Mesendoderm (in vitro differentiated cells): ENCODE data around the gene STPG2.

Experiments used
- DNase-seq: peaks from one replicate; pipeline ENCODE4 v3.0.0; 2013
- H2AK5ac ChIP-seq: 2 replicates; pipeline ENCODE4 v1.6.1; 2013; ENCODE audit warnings: low read length, inconsistent platforms
- H2BK120ac ChIP-seq: 2 replicates; pipeline ENCODE4 v1.6.1; 2013; ENCODE audit warnings: low read depth, mild to moderate bottlenecking, low read length, moderate library complexity, mixed read lengths
- H2BK15ac ChIP-seq: replicated peaks from 2 replicates; pipeline ENCODE4 v1.6.1; 2013; ENCODE audit warnings: low read depth, mild to moderate bottlenecking, moderate library complexity
- H2BK5ac ChIP-seq: 2 replicates; pipeline ENCODE4 v1.6.1; 2013; ENCODE audit warnings: low read length, inconsistent platforms
- H3K18ac ChIP-seq: 2 replicates; pipeline ENCODE4 v1.6.1; 2013; ENCODE audit warnings: mild to moderate bottlenecking, low read length, mixed read lengths
- H3K23ac ChIP-seq: one replicate; pipeline ENCODE4 v1.6.1; 2013; ENCODE audit warnings: low read length
- H3K27ac ChIP-seq: 2 replicates; pipeline ENCODE4 v1.5.1; 2013; ENCODE audit warnings: low read depth, mild to moderate bottlenecking, inconsistent platforms, low read length, moderate library complexity
- H3K27me3 ChIP-seq: 2 replicates; pipeline ENCODE4 v1.6.1; 2013; ENCODE audit warnings: low read length, control low read depth, mild to moderate bottlenecking, inconsistent platforms; ENCODE audit not compliant: insufficient read depth, poor library complexity
- H3K36me3 ChIP-seq: 2 replicates; pipeline ENCODE4 v1.6.1; 2013; ENCODE audit warnings: low read length, inconsistent platforms; ENCODE audit not compliant: control insufficient read depth, insufficient read depth
- H3K4ac ChIP-seq: one replicate; pipeline ENCODE4 v1.6.1; 2013; ENCODE audit warnings: low read depth, mild to moderate bottlenecking, low read length, moderate library complexity
- H3K4me1 ChIP-seq: 2 replicates; pipeline ENCODE4 v1.6.1; 2013; ENCODE audit warnings: low read depth, low read length, inconsistent platforms; ENCODE audit not compliant: control insufficient read depth
- H3K4me2 ChIP-seq: 2 replicates; pipeline ENCODE4 v1.6.1; 2013; ENCODE audit warnings: low read length
- H3K4me3 ChIP-seq: 2 replicates; pipeline ENCODE4 v1.5.1; 2013; ENCODE audit warnings: mild to moderate bottlenecking, low read length
- H3K56ac ChIP-seq: one replicate; pipeline ENCODE4 v1.6.1; 2013; ENCODE audit warnings: low read length
- H3K79me1 ChIP-seq: 2 replicates; pipeline ENCODE4 v1.6.1; 2013; ENCODE audit warnings: low read length, inconsistent platforms
- H3K79me2 ChIP-seq: 2 replicates; pipeline ENCODE4 v1.6.1; 2013; ENCODE audit warnings: mild to moderate bottlenecking, low read length; ENCODE audit not compliant: control insufficient read depth, insufficient read depth
- H3K9ac ChIP-seq: 2 replicates; pipeline ENCODE4 v1.6.1; 2013; ENCODE audit warnings: low read length, inconsistent platforms
- H4K5ac ChIP-seq: one replicate; pipeline ENCODE4 v1.6.1; 2013; ENCODE audit warnings: low read length
- H4K8ac ChIP-seq: one replicate; pipeline ENCODE4 v1.6.1; 2013; ENCODE audit warnings: low read depth, mild to moderate bottlenecking, control low read depth, low read length, moderate library complexity
- WGBS: extraction: QIAGEN DNeasy Blood & Tissue Kit; methylation state at CpG from one replicate; pipeline ENCODE4 v1.1.7; 2013; ENCODE audit warnings: low lambda C conversion rate, missing lambda C conversion rate; ENCODE audit not compliant: insufficient coverage; ENCODE audit errors: extremely low coverage; 5-methylcytosine and 5-hydroxymethylcytosine counted together

The STPG2 gene

DNA sequence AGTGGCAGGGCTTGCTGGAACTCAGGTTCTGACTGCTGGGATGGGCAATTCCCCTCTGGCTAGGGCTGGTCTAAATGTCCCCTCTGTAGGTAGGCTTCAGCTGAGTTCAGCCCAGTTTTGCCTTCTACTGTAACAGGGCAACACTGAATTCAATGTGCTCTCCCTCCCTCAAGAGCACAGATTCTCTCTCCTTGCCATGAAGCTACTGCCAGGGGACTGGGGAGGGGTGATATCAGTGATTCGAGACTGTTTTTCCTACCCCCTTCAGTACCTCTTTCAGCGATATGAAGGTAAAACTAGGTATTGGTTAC, 23.4 kb upstream of the STPG2 start:
- DNase-seq = no peak

GRCh38 chr4:98166025-98166730, 22.9 kb upstream of the STPG2 start:
- Histone ChIP-seq H3K79me1 (no peaks in the 10 kb centered on the region), H4K8ac (no peak overlapping the region), H3K4me3 (no peak overlapping the region), H3K4ac (no peak overlapping the region), H3K18ac (no peak overlapping the region), H2BK120ac (no peak overlapping the region), H3K27ac (no peak overlapping the region), H3K79me2 (no peaks in the 10 kb centered on the region), H2BK15ac (no peak overlapping the region), H2BK5ac (no peak overlapping the region), H3K23ac (no peak overlapping the region), H3K4me2 (no peak overlapping the region), H3K36me3 (no peaks in the 10 kb centered on the region), H3K27me3 (no peaks in the 10 kb centered on the region), H2AK5ac (no peak overlapping the region), H3K9ac (no peak overlapping the region), H4K5ac (no peak overlapping the region), H3K56ac (no peak overlapping the region), H3K4me1 (no peaks in the 10 kb centered on the region)
- WGBS = no CpG with 5 or more reads among the region's 7 CpGs
- DNase-seq = no peak

More for the DNA sequence above, 23.4 kb upstream of the STPG2 start:
- no peak overlapping the region for H3K23ac ChIP-seq
- no peak overlapping the region for H3K56ac ChIP-seq
- no peaks in the 10 kb centered on the region for H3K27me3 ChIP-seq
- H3K9ac ChIP-seq = no peak overlapping the region
- H2BK15ac ChIP-seq = no peak overlapping the region
- H3K27ac ChIP-seq = no peak overlapping the region
- no peaks in the 10 kb centered on the region for H3K79me2 ChIP-seq
- H3K4me1 ChIP-seq = no peaks in the 10 kb centered on the region
- no peak overlapping the region for H3K4me3 ChIP-seq
- no peak overlapping the region for H3K18ac ChIP-seq
- H3K4me2 ChIP-seq = no peak overlapping the region
- no peak overlapping the region for H2AK5ac ChIP-seq
- H4K5ac ChIP-seq = no peak overlapping the region
- H3K36me3 ChIP-seq = no peaks in the 10 kb centered on the region
- H3K79me1 ChIP-seq = no peaks in the 10 kb centered on the region
- no peak overlapping the region for H4K8ac ChIP-seq
- H2BK120ac ChIP-seq = no peak overlapping the region
- no CpG with 5 or more reads among the region's 2 CpGs for WGBS
- no peak overlapping the region for H3K4ac ChIP-seq
- no peak overlapping the region for H2BK5ac ChIP-seq

GRCh38 chr4:98162696-98163095, 19.4 kb upstream of the STPG2 start:
- H3K4ac ChIP-seq = no peak overlapping the region
- no peak overlapping the region for H2BK120ac ChIP-seq
- H3K4me2 ChIP-seq = no peak overlapping the region
- WGBS = no CpG with 5 or more reads among the region's 3 CpGs
- no peaks in the 10 kb centered on the region for H3K4me1 ChIP-seq
- no peak overlapping the region for H4K8ac ChIP-seq
- H3K79me1 ChIP-seq = no peaks in the 10 kb centered on the region
- no peaks in the 10 kb centered on the region for H3K79me2 ChIP-seq
- no peak overlapping the region for H3K4me3 ChIP-seq
- no peak overlapping the region for H3K56ac ChIP-seq
- H2AK5ac ChIP-seq = no peak overlapping the region
- H3K9ac ChIP-seq = no peak overlapping the region
- no peak overlapping the region for H2BK5ac ChIP-seq
- H3K23ac ChIP-seq = no peak overlapping the region
- no peaks in the 10 kb centered on the region for H3K36me3 ChIP-seq
- H3K27ac ChIP-seq = no peak overlapping the region
- no peak overlapping the region for H4K5ac ChIP-seq
- H2BK15ac ChIP-seq = no peak overlapping the region
- no peak overlapping the region for H3K18ac ChIP-seq
- peak; percentile 27 for DNase-seq
- no peaks in the 10 kb centered on the region for H3K27me3 ChIP-seq

DNA sequence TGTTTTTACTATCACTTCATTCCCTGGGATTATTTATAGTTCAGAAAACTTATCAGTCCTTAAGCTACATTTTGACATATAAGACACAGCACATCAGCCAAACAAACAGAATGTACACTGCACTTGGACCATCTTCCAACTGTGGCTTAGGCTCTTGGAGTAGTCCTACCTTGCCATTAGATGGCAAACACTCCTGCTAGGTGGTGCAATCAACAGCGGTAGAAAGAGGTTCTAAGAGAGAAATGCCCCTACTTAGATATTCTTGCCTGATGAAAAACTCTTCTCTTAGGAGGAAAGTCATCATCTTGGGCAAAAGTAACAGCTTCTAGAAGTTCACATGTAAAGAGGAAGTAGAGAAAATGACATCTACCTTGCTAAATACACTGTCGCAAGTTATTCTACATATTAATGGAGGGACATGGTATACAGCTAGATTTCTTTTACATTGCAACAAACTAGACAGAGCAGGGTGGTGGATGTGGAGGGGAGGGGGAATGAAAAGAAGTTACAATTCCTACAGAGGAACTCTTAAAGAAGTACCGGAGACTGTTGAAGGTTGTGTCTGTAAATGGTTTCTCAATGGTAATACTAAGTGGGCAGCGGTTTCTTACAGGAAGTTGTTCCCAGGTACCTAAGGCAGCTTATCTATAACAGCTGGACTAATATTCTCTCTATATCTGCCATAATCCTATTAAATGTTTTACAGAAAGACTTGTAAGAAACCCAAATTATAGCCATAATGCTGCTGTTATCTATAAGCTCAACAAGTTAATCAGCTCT, 8.1 kb upstream of the STPG2 start:
- no CpG with 5 or more reads among the region's 4 CpGs for WGBS
- DNase-seq = no peak
- Histone ChIP-seq H3K4me1 (no peaks in the 10 kb centered on the region), H2BK120ac (no peak overlapping the region), H3K27ac (no peak overlapping the region), H3K4ac (no peak overlapping the region), H3K9ac (no peak overlapping the region), H3K27me3 (no peaks in the 10 kb centered on the region), H3K79me1 (no peaks in the 10 kb centered on the region), H3K4me2 (no peak overlapping the region), H2BK5ac (no peak overlapping the region), H3K79me2 (no peaks in the 10 kb centered on the region), H4K8ac (no peak overlapping the region), H3K23ac (no peak overlapping the region), H2AK5ac (no peak overlapping the region), H2BK15ac (no peak overlapping the region), H3K4me3 (no peak overlapping the region), H4K5ac (no peak overlapping the region), H3K36me3 (no peaks in the 10 kb centered on the region), H3K18ac (no peak overlapping the region), H3K56ac (no peak overlapping the region)

DNA sequence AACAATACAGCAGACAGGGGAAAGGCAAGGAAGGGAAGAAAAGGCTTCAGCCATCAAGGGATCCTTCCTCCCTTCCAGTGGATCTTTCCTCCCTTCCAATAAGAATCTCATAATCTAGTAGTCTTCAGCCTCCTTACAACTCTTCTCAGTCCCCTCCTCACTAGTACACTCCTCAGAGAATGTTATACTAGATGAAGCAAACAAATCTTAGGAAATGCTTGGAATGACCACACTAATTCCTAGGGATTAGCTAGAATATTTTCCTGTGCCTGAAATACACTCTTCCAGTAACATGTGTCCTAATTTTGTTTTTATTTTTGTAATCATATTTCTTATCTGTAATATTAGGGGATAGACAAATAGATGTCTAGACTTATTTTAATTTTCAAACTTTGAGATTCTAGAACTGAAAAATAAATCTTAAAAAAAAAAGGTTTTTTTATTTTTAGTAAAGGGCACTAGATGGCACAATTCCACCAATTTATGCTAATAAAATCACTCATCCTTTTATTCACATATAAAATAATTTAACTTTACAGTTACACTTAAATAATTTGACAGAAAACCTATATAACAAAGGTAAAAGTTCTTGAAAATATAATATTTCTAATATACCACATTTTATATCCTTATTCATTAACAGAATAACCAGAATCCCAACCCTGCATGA, 7.0 kb upstream of the STPG2 start:
- no peak overlapping the region for H4K8ac ChIP-seq
- no peak overlapping the region for H3K56ac ChIP-seq
- no peak overlapping the region for H3K4me3 ChIP-seq
- no peak overlapping the region for H3K9ac ChIP-seq
- H2AK5ac ChIP-seq = no peak overlapping the region
- H2BK5ac ChIP-seq = no peak overlapping the region
- H3K79me2 ChIP-seq = no peaks in the 10 kb centered on the region
- no peaks in the 10 kb centered on the region for H3K36me3 ChIP-seq
- no peak overlapping the region for H4K5ac ChIP-seq
- H3K4me1 ChIP-seq = no peaks in the 10 kb centered on the region
- no peaks in the 10 kb centered on the region for H3K79me1 ChIP-seq
- H3K27me3 ChIP-seq = no peaks in the 10 kb centered on the region
- H2BK120ac ChIP-seq = no peak overlapping the region
- H2BK15ac ChIP-seq = no peak overlapping the region
- no peak overlapping the region for H3K18ac ChIP-seq
- no peak overlapping the region for H3K4me2 ChIP-seq
- no peak overlapping the region for H3K27ac ChIP-seq
- no peak for DNase-seq
- H3K23ac ChIP-seq = no peak overlapping the region
- H3K4ac ChIP-seq = no peak overlapping the region
